HEK293 (cell line): ENCODE data around the gene DGKQ.

Experiments used
- BCL6B ChIP-seq: fragments of 450-650 bp; formaldehyde crosslinking; IDR thresholded peaks from 2 replicates; pipeline ENCODE4 v1.5.1; 2017; ENCODE audit warnings: missing biosample characterization, missing genetic modification characterization
- HOXA7 ChIP-seq: sonication (generic); formaldehyde crosslinking; IDR thresholded peaks from 2 replicates; pipeline ENCODE4 v1.8.1; 2022; ENCODE audit warnings: missing genetic modification reagents, borderline replicate concordance
- HOXC10 ChIP-seq: sonication (generic); formaldehyde crosslinking; IDR thresholded peaks from 2 replicates; pipeline ENCODE4 v1.8.1; 2023; ENCODE audit warnings: mild to moderate bottlenecking, missing genetic modification reagents
- INSM2 ChIP-seq: fragments of 450-650 bp; formaldehyde crosslinking; IDR thresholded peaks from 2 replicates; pipeline ENCODE4 v1.5.1; 2016; ENCODE audit warnings: missing biosample characterization, missing genetic modification characterization
- KLF1 ChIP-seq: fragments of 450-650 bp; formaldehyde crosslinking; IDR thresholded peaks from 2 replicates; pipeline ENCODE4 v1.5.1; 2016; ENCODE audit warnings: missing biosample characterization, missing genetic modification characterization
- KLF7 ChIP-seq: fragments of 450-650 bp; formaldehyde crosslinking; IDR thresholded peaks from 2 replicates; pipeline ENCODE4 v1.5.1; 2016; ENCODE audit warnings: missing biosample characterization, missing genetic modification characterization, borderline replicate concordance
- KLF9 ChIP-seq: fragments of 450-650 bp; formaldehyde crosslinking; IDR thresholded peaks from 2 replicates; pipeline ENCODE4 v1.5.1; 2016; ENCODE audit warnings: missing biosample characterization, missing genetic modification characterization, low read depth
- PRDM1 ChIP-seq: fragments of 450-650 bp; formaldehyde crosslinking; IDR thresholded peaks from 2 replicates; pipeline ENCODE4; 2016; ENCODE audit warnings: missing biosample characterization, missing genetic modification characterization
- RBAK ChIP-seq: fragments of 450-650 bp; formaldehyde crosslinking; IDR thresholded peaks from 2 replicates; pipeline ENCODE4 v1.5.1; 2016; ENCODE audit warnings: missing biosample characterization, missing genetic modification characterization
- SALL2 ChIP-seq: fragments of 450-650 bp; formaldehyde crosslinking; IDR thresholded peaks from 2 replicates; pipeline ENCODE4 v1.5.0; 2017; ENCODE audit warnings: missing biosample characterization, mild to moderate bottlenecking, missing genetic modification characterization, borderline replicate concordance
- SCRT2 ChIP-seq: fragments of 450-650 bp; formaldehyde crosslinking; IDR thresholded peaks from 2 replicates; pipeline ENCODE4 v1.5.1; 2016; ENCODE audit warnings: missing biosample characterization, missing genetic modification characterization
- TRIM28 ChIP-seq: IDR thresholded peaks from 2 replicates; pipeline ENCODE4 v1.6.1; 2011; ENCODE audit warnings: low read length, control low read depth, borderline replicate concordance
- ZBTB44 ChIP-seq: fragments of 450-650 bp; IDR thresholded peaks from 2 replicates; pipeline ENCODE4 v1.5.1; 2018; ENCODE audit warnings: missing biosample characterization, mild to moderate bottlenecking, missing genetic modification characterization
- ZBTB49 ChIP-seq: fragments of 450-650 bp; formaldehyde crosslinking; IDR thresholded peaks from 2 replicates; pipeline ENCODE4 v1.5.1; 2016; ENCODE audit warnings: missing biosample characterization, missing genetic modification characterization, low read depth
- ZNF146 ChIP-seq: fragments of 450-650 bp; formaldehyde crosslinking; IDR thresholded peaks from 2 replicates; pipeline ENCODE4 v1.5.1; 2016; ENCODE audit warnings: missing biosample characterization, missing genetic modification characterization
- ZNF16 ChIP-seq: fragments of 450-650 bp; formaldehyde crosslinking; IDR thresholded peaks from 2 replicates; pipeline ENCODE4 v1.5.1; 2016; ENCODE audit warnings: low read depth, missing biosample characterization, missing genetic modification characterization
- ZNF2 ChIP-seq: fragments of 450-650 bp; formaldehyde crosslinking; IDR thresholded peaks from 2 replicates; pipeline ENCODE4 v1.5.1; 2016; ENCODE audit warnings: missing biosample characterization, missing genetic modification characterization
- ZNF202 ChIP-seq: fragments of 450-650 bp; formaldehyde crosslinking; IDR thresholded peaks from 2 replicates; pipeline ENCODE4 v1.5.1; 2016; ENCODE audit warnings: missing biosample characterization, missing genetic modification characterization, borderline replicate concordance
- ZNF335 ChIP-seq: fragments of 450-650 bp; formaldehyde crosslinking; conservative IDR thresholded peaks from 2 replicates; pipeline ENCODE4 v1.5.1; 2016; ENCODE audit warnings: missing biosample characterization, missing genetic modification characterization
- ZNF354C ChIP-seq: fragments of 450-650 bp; formaldehyde crosslinking; IDR thresholded peaks from 2 replicates; pipeline ENCODE4 v1.5.1; 2016; ENCODE audit warnings: missing biosample characterization, missing genetic modification characterization, low read depth, borderline replicate concordance
- ZNF423 ChIP-seq: fragments of 450-650 bp; formaldehyde crosslinking; IDR thresholded peaks from 2 replicates; pipeline ENCODE4 v1.5.1; 2016; ENCODE audit warnings: missing biosample characterization, missing genetic modification characterization
- ZNF529 ChIP-seq: fragments of 450-650 bp; formaldehyde crosslinking; IDR thresholded peaks from 2 replicates; pipeline ENCODE4 v1.5.1; 2017; ENCODE audit warnings: missing genetic modification characterization, missing biosample characterization; ENCODE audit not compliant: insufficient replicate concordance
- ZNF548 ChIP-seq: fragments of 450-650 bp; formaldehyde crosslinking; IDR thresholded peaks from 2 replicates; pipeline ENCODE4 v1.5.1; 2016; ENCODE audit warnings: missing biosample characterization, missing genetic modification characterization
- ZNF571 ChIP-seq: fragments of 450-650 bp; formaldehyde crosslinking; IDR thresholded peaks from 2 replicates; pipeline ENCODE4 v1.5.0; 2017; ENCODE audit warnings: missing biosample characterization, missing genetic modification characterization
- ZNF600 ChIP-seq: fragments of 450-650 bp; formaldehyde crosslinking; IDR thresholded peaks from 2 replicates; pipeline ENCODE4 v1.5.1; 2016; ENCODE audit warnings: missing biosample characterization, missing genetic modification characterization
- ZNF621 ChIP-seq: fragments of 450-650 bp; formaldehyde crosslinking; IDR thresholded peaks from 2 replicates; pipeline ENCODE4 v1.5.1; 2017; ENCODE audit warnings: missing biosample characterization, missing genetic modification characterization
- ZNF626 ChIP-seq: fragments of 450-650 bp; sonication (Bioruptor Pico); formaldehyde crosslinking; IDR thresholded peaks from 2 replicates; pipeline ENCODE4 v1.5.1; 2018; ENCODE audit warnings: missing biosample characterization, missing genetic modification characterization, inconsistent platforms
- ZNF660 ChIP-seq: fragments of 450-650 bp; IDR thresholded peaks from 2 replicates; pipeline ENCODE4 v1.5.1; 2018; ENCODE audit warnings: missing biosample characterization, mild to moderate bottlenecking, missing genetic modification characterization
- ZNF664 ChIP-seq: fragments of 450-650 bp; formaldehyde crosslinking; IDR thresholded peaks from 2 replicates; pipeline ENCODE4 v1.5.1; 2016; ENCODE audit warnings: missing biosample characterization, missing genetic modification characterization
- ZSCAN23 ChIP-seq: fragments of 450-650 bp; formaldehyde crosslinking; IDR thresholded peaks from 2 replicates; pipeline ENCODE4 v1.5.1; 2016; ENCODE audit warnings: missing biosample characterization, missing genetic modification characterization
- ZXDB ChIP-seq: fragments of 450-650 bp; formaldehyde crosslinking; IDR thresholded peaks from 2 replicates; pipeline ENCODE4 v1.5.1; 2016; ENCODE audit warnings: missing biosample characterization, missing genetic modification characterization
- TF ChIP-seq, protein P1 (sequence below): fragments of 450-650 bp; formaldehyde crosslinking; conservative IDR thresholded peaks from 2 replicates; pipeline ENCODE4 v1.5.1; 2016; ENCODE audit warnings: low read depth, missing biosample characterization, missing genetic modification characterization

DGKQ gene

DNA sequence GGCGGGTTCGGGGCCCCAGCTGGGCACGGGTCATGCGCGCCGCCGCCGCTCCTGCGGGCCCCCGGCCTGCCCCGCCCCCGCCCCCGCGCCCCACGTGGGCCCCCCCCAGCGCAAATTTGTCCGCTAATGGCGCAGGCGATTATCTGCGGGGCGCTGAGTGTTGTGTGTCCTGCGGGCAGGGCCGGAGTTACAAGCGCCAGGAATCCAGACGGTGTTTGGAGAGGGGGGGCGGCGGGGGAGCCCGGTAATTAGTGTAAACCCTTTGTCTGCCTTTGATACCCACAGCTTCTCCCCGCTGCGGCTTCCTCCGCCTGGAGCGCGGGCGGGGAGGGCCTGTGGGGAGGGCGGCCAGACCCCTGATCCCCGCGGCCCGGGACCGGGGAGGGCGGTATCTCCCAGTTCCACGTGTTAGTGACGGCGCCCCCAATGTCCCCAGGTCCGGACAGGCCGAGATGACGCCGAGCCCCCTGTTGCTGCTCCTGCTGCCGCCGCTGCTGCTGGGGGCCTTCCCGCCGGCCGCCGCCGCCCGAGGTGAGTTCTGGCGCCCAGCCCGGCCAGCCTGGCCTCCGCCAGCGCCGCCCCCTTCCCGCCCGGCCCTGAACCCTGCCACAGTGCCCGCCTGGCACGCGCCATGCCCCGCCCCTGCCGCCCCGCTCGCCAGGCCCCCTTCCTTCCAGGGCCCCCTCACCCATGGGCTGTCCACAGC is 38.8 kb upstream of the DGKQ start (continued):
- TF ChIP-seq TRIM28 (no peak), ZBTB49 (no peak), ZXDB (tag by site-specific recombination) (no peak), KLF9 (tag by site-specific recombination) (no peak), PRDM1 (tag by site-specific recombination) (no peak), SALL2 (tag by site-specific recombination) (no peak), ZNF621 (tag by site-specific recombination) (no peak), ZNF2 (tag by site-specific recombination) (no peak), ZNF571 (tag by site-specific recombination) (no peak), ZNF660 (tag by site-specific recombination) (no peak), ZNF548 (tag by site-specific recombination) (no peak), ZSCAN23 (no peak), ZNF600 (tag by site-specific recombination) (peak; percentile 60; the same call in 1 of the 2 replicates), HOXA7 (CRISPR knock-in tag) (no peak), ZNF664 (tag by site-specific recombination) (no peak), ZNF529 (tag by site-specific recombination) (no peak), ZNF626 (tag by site-specific recombination) (no peak), ZNF146 (tag by site-specific recombination) (no peak), BCL6B (no peak), HOXC10 (CRISPR knock-in tag) (no peak), INSM2 (tag by site-specific recombination) (no peak), KLF1 (tag by site-specific recombination) (0 out of 2 replicates have a peak, but pooled peaks have one; percentile 15), ZBTB44 (tag by site-specific recombination) (no peak), ZNF202 (tag by site-specific recombination) (no peak), ZNF423 (tag by site-specific recombination) (no peak), ZNF16 (tag by site-specific recombination) (no peak), RBAK (tag by site-specific recombination) (no peak), SCRT2 (tag by site-specific recombination) (peak; percentile 58; the same call in 1 of the 2 replicates), ZNF354C (tag by site-specific recombination) (no peak), KLF7 (no peak), ZNF335 (tag by site-specific recombination) (peak; percentile 41)
- TF ChIP-seq, protein P1, sequence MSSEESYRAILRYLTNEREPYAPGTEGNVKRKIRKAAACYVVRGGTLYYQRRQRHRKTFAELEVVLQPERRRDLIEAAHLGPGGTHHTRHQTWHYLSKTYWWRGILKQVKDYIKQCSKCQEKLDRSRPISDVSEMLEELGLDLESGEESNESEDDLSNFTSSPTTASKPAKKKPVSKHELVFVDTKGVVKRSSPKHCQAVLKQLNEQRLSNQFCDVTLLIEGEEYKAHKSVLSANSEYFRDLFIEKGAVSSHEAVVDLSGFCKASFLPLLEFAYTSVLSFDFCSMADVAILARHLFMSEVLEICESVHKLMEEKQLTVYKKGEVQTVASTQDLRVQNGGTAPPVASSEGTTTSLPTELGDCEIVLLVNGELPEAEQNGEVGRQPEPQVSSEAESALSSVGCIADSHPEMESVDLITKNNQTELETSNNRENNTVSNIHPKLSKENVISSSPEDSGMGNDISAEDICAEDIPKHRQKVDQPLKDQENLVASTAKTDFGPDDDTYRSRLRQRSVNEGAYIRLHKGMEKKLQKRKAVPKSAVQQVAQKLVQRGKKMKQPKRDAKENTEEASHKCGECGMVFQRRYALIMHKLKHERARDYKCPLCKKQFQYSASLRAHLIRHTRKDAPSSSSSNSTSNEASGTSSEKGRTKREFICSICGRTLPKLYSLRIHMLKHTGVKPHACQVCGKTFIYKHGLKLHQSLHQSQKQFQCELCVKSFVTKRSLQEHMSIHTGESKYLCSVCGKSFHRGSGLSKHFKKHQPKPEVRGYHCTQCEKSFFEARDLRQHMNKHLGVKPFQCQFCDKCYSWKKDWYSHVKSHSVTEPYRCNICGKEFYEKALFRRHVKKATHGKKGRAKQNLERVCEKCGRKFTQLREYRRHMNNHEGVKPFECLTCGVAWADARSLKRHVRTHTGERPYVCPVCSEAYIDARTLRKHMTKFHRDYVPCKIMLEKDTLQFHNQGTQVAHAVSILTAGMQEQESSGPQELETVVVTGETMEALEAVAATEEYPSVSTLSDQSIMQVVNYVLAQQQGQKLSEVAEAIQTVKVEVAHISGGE (tag by site-specific recombination) = no peak
